ENCODE data around the gene EPHA8.

DNA sequence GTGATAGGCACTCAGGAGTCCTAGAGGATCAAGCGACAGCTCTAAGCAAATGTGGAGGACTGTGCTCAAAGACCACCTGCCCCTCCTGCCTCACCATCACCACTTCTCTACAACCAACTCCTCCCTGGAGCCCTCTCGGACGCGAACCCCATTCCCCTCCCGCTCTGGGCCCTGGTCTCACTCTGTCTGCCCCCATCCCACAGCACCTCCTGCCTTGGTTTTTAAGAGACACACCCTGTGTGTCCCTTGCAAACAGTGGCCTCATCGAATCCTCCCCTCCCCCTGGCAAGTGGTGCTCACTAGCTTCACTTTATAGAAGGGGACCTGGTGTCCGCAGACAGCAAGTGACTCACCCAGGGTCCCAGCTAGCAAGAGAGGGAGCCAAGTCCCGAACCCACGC, 28.8 kb downstream of the EPHA8 start:
- no peak for TF ChIP-seq CTCF (conservative IDR thresholded peaks at IDR 0.05)
- TF ChIP-seq EZH2 (IDR thresholded peaks at IDR 0.05; ENCODE audit: low read depth): no peak
